H9 (cell line): ENCODE data around the gene DOCK1. TPM values are rescaled to one million over a fixed set of nuclear protein-coding genes. Genes with fewer than 3 reads are reported as not detected.

ENCODE experiments used
- DNase-seq: peaks from one replicate; pipeline ENCODE4 v3.0.0-alpha.2; 2017
- H2AFZ ChIP-seq: one replicate; pipeline ENCODE4 v1.6.1; 2013; ENCODE audit warnings: mild to moderate bottlenecking, low read length, control low read depth, moderate library complexity
- H2AK5ac ChIP-seq: 2 replicates; pipeline ENCODE4 v1.6.1; 2013; ENCODE audit warnings: low read length, control low read depth, mixed read lengths; ENCODE audit not compliant: insufficient read length
- H2BK120ac ChIP-seq: one replicate; pipeline ENCODE4 v1.6.1; 2013; ENCODE audit warnings: low read depth, mild to moderate bottlenecking, low read length, control low read depth, inconsistent platforms; ENCODE audit not compliant: poor library complexity, severe bottlenecking
- H2BK12ac ChIP-seq: 2 replicates; pipeline ENCODE4 v1.6.1; 2013; ENCODE audit warnings: low read length, control low read depth, mixed read lengths, low read depth; ENCODE audit not compliant: insufficient read length
- H2BK15ac ChIP-seq: 2 replicates; pipeline ENCODE4 v1.6.1; 2013; ENCODE audit warnings: low read depth, low read length, control low read depth
- H2BK20ac ChIP-seq: one replicate; pipeline ENCODE4 v1.6.1; 2013; ENCODE audit warnings: low read depth, mild to moderate bottlenecking, low read length, control low read depth, inconsistent platforms; ENCODE audit not compliant: poor library complexity, severe bottlenecking
- H2BK5ac ChIP-seq: 2 replicates; pipeline ENCODE4 v1.6.1; 2013; ENCODE audit warnings: low read length, control low read depth, mixed read lengths; ENCODE audit not compliant: insufficient read length
- H3K14ac ChIP-seq: 2 replicates; pipeline ENCODE4 v1.6.1; 2013; ENCODE audit warnings: low read length, control low read depth; ENCODE audit not compliant: insufficient read depth
- H3K18ac ChIP-seq: 2 replicates; pipeline ENCODE4 v1.6.1; 2013; ENCODE audit warnings: low read depth, mild to moderate bottlenecking, mixed read lengths, low read length, control low read depth; ENCODE audit not compliant: insufficient read length
- H3K23ac ChIP-seq: 2 replicates; pipeline ENCODE4 v1.6.1; 2013; ENCODE audit warnings: low read length, control low read depth, mixed read lengths, low read depth; ENCODE audit not compliant: insufficient read length
- H3K23me2 ChIP-seq: 2 replicates; pipeline ENCODE4 v1.6.1; 2013; ENCODE audit warnings: low read depth, mild to moderate bottlenecking, mixed read lengths, low read length, control low read depth; ENCODE audit not compliant: insufficient read length, poor library complexity, severe bottlenecking
- H3K27ac ChIP-seq: 2 replicates; pipeline ENCODE4 v1.5.1; 2013; ENCODE audit warnings: low read length, control low read depth, mixed read lengths, low read depth; ENCODE audit not compliant: insufficient read length
- H3K27me3 ChIP-seq: 2 replicates; pipeline ENCODE4 v1.6.1; 2013; ENCODE audit warnings: low read length, control low read depth, inconsistent platforms; ENCODE audit not compliant: insufficient read depth
- H3K4ac ChIP-seq: 2 replicates; pipeline ENCODE4 v1.6.1; 2013; ENCODE audit warnings: low read depth, mild to moderate bottlenecking, control low read depth, inconsistent platforms, low read length, moderate library complexity
- H3K4me1 ChIP-seq: 2 replicates; pipeline ENCODE4 v1.6.1; 2013; ENCODE audit warnings: low read length, control low read depth, inconsistent platforms; ENCODE audit not compliant: insufficient read depth
- H3K4me2 ChIP-seq: 2 replicates; pipeline ENCODE4 v1.6.1; 2013; ENCODE audit warnings: low read length, control low read depth, mixed read lengths; ENCODE audit not compliant: insufficient read length, insufficient read depth
- H3K56ac ChIP-seq: 2 replicates; pipeline ENCODE4 v1.6.1; 2013; ENCODE audit warnings: low read depth, mild to moderate bottlenecking, mixed read lengths, low read length, control low read depth; ENCODE audit not compliant: insufficient read length
- H3K79me1 ChIP-seq: 2 replicates; pipeline ENCODE4 v1.6.1; 2013; ENCODE audit warnings: low read depth, mild to moderate bottlenecking, moderate library complexity, low read length, control low read depth, inconsistent platforms; ENCODE audit not compliant: insufficient read depth, poor library complexity, severe bottlenecking
- H3K79me2 ChIP-seq: 2 replicates; pipeline ENCODE4 v1.6.1; 2013; ENCODE audit warnings: low read length, control low read depth, inconsistent platforms; ENCODE audit not compliant: insufficient read depth
- H3K9ac ChIP-seq: 2 replicates; pipeline ENCODE4 v1.6.1; 2013; ENCODE audit warnings: low read length, control low read depth, mixed read lengths; ENCODE audit not compliant: insufficient read length; ENCODE audit errors: extremely low read depth
- H3K9me3 ChIP-seq: one replicate; pipeline ENCODE4 v1.6.1; 2013; ENCODE audit warnings: low read depth, low read length, inconsistent platforms; ENCODE audit not compliant: control insufficient read depth
- H3T11ph ChIP-seq: one replicate; pipeline ENCODE4 v1.6.1; 2013; ENCODE audit warnings: mild to moderate bottlenecking, low read length, control low read depth, inconsistent platforms
- H4K20me1 ChIP-seq: one replicate; pipeline ENCODE4 v1.6.1; 2013; ENCODE audit not compliant: control insufficient read depth, insufficient read length, insufficient read depth
- H4K5ac ChIP-seq: 2 replicates; pipeline ENCODE4 v1.6.1; 2013; ENCODE audit warnings: low read depth, mild to moderate bottlenecking, mixed read lengths, low read length, control low read depth; ENCODE audit not compliant: insufficient read length
- H4K8ac ChIP-seq: replicated peaks from 2 replicates; pipeline ENCODE4 v1.6.1; 2013; ENCODE audit warnings: low read length, control low read depth, mixed read lengths, low read depth; ENCODE audit not compliant: insufficient read length
- H4K91ac ChIP-seq: 2 replicates; pipeline ENCODE4 v1.6.1; 2013; ENCODE audit warnings: low read depth, mild to moderate bottlenecking, moderate library complexity, mixed read lengths, low read length, control low read depth; ENCODE audit not compliant: insufficient read length
- H3K27ac Mint-ChIP-seq, 3 experiments: 2 replicates in 2 of 3; 3 replicates in 1 of 3; pipeline ENCODE4 v1.8.0; 2020 to 2021; ENCODE audit warnings: mixed read lengths in 3 of 3, mild to moderate bottlenecking in 1 of 3, moderate library complexity in 1 of 3
- H3K27me3 Mint-ChIP-seq: 2 replicates; pipeline ENCODE4 v1.8.0; 2021; ENCODE audit warnings: low read depth, mild to moderate bottlenecking, moderate library complexity, mixed read lengths
- H3K36me3 Mint-ChIP-seq, 3 experiments: 2 replicates in 2 of 3; 3 replicates in 1 of 3; pipeline ENCODE4 v1.8.0; 2020 to 2021; ENCODE audit warnings: low read depth in 3 of 3, mixed read lengths in 3 of 3; ENCODE audit not compliant: insufficient read depth in 1 of 3
- H3K4me1 Mint-ChIP-seq, 2 experiments: 2 replicates each; pipeline ENCODE4 v1.8.0; 2020; ENCODE audit warnings: mixed read lengths in 2 of 2
- H3K4me3 Mint-ChIP-seq, 2 experiments: 2 replicates in 1 of 2; 3 replicates in 1 of 2; pipeline ENCODE4 v1.8.0; 2020 to 2021; ENCODE audit warnings: mild to moderate bottlenecking in 2 of 2, mixed read lengths in 2 of 2, moderate library complexity in 1 of 2
- H3K9me3 Mint-ChIP-seq, 2 experiments: 2 replicates in 1 of 2; 3 replicates in 1 of 2; pipeline ENCODE4 v1.8.0; 2020; ENCODE audit warnings: mild to moderate bottlenecking in 2 of 2, mixed read lengths in 2 of 2, moderate library complexity in 1 of 2
- WGBS: extraction: QIAGEN DNeasy Blood & Tissue Kit; methylation state at CpG from one replicate; pipeline ENCODE4 v1.1.7; 2013; ENCODE audit warnings: missing lambda C conversion rate, low lambda C conversion rate, mixed read lengths; ENCODE audit not compliant: insufficient read length; ENCODE audit errors: extremely low coverage; 5-methylcytosine and 5-hydroxymethylcytosine counted together
- total RNA-seq: library from RNA; stranded (reverse); gene quantifications from 2 replicates; pipeline ENCODE4 v1.2.1, GENCODE V29; 2021
- TF ChIP-seq, protein P1 (sequence below): fragments of 200-600 bp; sonication (generic); conservative IDR thresholded peaks from 3 replicates; pipeline ENCODE4 v1.8.0; 2021; ENCODE audit warnings: antibody characterized with exemption, mild to moderate bottlenecking

Gene DOCK1
- total RNA-seq, 1 experiment from 2014 or later = 57.0 TPM

DNA sequence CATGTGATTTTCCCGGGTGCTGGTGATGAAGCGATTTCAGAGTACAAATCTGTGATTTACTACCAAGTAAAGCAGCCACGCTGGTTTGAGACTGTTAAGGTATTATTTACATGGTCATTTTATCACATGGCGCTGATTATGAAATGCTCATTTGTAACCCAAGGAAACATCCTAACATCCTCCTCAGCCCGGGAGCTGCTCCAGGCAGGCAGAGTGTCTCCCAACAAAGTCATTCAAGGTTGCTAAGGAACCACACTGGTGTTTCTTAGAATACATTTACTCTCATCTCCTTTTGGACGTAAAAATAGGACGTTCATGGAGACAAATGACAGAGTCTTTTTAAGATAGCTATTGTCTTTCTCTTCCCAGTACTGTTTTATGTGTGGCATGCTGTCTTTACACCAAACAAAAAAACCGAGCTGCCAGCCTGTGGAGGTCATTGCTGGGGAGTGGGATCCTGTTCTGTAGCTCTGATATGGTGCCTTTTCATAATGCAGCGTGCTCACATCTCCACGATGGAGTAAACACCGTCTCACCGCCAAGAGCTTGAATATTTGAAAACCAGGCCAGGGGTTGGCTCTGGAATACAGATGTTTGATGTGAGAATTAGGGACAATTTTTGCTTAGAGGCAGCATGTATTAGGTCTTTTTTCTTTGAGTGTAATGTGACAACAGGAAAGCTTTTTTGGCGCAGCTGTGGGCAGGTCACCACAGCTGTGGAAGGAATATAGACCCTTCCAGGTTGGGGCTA lies 119.6 kb downstream of the DOCK1 start:
- Histone ChIP-seq H3K56ac (no peak overlapping the region), H3K79me2 (no peaks in the 10 kb centered on the region), H3K23me2 (no peaks in the 10 kb centered on the region), H2BK5ac (no peak overlapping the region), H4K91ac (no peak overlapping the region), H3K27ac (no peak overlapping the region), H3K4me2 (no peak overlapping the region), H4K8ac (no peak overlapping the region), H3K9me3 (no peaks in the 10 kb centered on the region), H2BK15ac (no peak overlapping the region), H3K27me3 (no peaks in the 10 kb centered on the region), H4K5ac (no peak overlapping the region), H2AFZ (no peak overlapping the region), H3T11ph (no peak overlapping the region), H2AK5ac (no peak overlapping the region), H4K20me1 (no peaks in the 10 kb centered on the region), H3K79me1 (no peaks in the 10 kb centered on the region), H3K23ac (no peak overlapping the region), H3K14ac (no peak overlapping the region), H3K18ac (no peak overlapping the region), H2BK20ac (no peak overlapping the region), H3K9ac (no peak overlapping the region), H2BK120ac (no peak overlapping the region), H2BK12ac (no peak overlapping the region), H3K4me1 (no peaks in the 10 kb centered on the region), H3K4ac (no peak overlapping the region)
- peaks cover 24 to 63% (median 58%) of the 10 kb centered on the region in 3 experiments for H3K36me3 Mint-ChIP-seq
- no peaks in the 10 kb centered on the region for H3K9me3 Mint-ChIP-seq
- no CpG with 5 or more reads among the region's 13 CpGs for WGBS
- TF ChIP-seq, protein P1, sequence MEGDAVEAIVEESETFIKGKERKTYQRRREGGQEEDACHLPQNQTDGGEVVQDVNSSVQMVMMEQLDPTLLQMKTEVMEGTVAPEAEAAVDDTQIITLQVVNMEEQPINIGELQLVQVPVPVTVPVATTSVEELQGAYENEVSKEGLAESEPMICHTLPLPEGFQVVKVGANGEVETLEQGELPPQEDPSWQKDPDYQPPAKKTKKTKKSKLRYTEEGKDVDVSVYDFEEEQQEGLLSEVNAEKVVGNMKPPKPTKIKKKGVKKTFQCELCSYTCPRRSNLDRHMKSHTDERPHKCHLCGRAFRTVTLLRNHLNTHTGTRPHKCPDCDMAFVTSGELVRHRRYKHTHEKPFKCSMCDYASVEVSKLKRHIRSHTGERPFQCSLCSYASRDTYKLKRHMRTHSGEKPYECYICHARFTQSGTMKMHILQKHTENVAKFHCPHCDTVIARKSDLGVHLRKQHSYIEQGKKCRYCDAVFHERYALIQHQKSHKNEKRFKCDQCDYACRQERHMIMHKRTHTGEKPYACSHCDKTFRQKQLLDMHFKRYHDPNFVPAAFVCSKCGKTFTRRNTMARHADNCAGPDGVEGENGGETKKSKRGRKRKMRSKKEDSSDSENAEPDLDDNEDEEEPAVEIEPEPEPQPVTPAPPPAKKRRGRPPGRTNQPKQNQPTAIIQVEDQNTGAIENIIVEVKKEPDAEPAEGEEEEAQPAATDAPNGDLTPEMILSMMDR = no peak
- H3K27ac Mint-ChIP-seq = peak overlapping the region in 1 of 3 experiments; percentile 26; a peak in 1 of 7 replicates
- DNase-seq = no peak
- no peak overlapping the region for H3K4me3 Mint-ChIP-seq
- H3K4me1 Mint-ChIP-seq = no peaks in the 10 kb centered on the region
- H3K27me3 Mint-ChIP-seq = no peaks in the 10 kb centered on the region
